ENCODE data around the gene ZNF512. TPM values are rescaled to one million over a fixed set of nuclear protein-coding genes. Genes with fewer than 3 reads are reported as not detected.

ZNF512 gene
- total and polyA plus RNA-seq, 9 of the 15 experiments (the other 6 are each of a cell fraction or from before 2014, with no cell fraction given) = 24.7 to 101 (median 65.9) TPM

DNA sequence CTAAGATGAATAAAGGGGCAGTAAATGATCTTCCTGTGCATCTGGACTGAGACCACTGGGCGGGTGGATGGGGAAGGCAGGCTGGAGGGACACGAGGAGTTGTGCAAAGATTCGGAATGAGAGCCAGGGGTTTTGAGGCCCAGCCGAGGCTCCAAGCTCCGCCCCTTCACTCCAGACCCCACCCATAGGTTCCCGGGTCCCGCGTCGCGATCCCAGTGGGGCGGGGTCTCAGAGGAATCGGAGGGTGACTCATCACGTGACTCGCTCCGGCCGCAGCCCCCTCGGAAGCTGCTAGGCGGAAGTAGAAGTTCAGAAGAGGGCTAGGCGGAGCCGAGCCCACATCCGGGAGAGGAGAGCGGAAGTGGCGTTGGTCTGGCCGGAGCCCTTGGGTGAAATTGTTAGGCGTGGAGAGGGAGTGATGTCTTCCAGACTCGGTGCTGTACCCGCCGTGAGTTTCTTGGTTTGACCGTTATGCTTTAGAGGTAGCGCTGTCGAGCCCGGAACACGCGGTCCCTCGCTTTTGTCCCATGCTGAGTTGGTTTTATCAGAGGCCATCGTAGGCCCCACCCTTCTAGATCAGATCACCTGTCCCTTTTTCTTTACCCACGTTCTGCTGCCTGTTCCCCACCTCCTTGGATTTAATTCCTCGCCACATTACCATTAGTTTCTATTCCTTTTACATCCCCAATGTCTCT is at the start of gene ZNF512 (continued):
- TF ChIP-seq FOXM1 (IDR thresholded peaks at IDR 0.05; ENCODE audit: low read depth) = no peak
- TF ChIP-seq FOXM1 (CRISPR knock-in tag; IDR thresholded peaks at IDR 0.05; ENCODE audit: low read depth) = no peak
- TF ChIP-seq, protein P1, sequence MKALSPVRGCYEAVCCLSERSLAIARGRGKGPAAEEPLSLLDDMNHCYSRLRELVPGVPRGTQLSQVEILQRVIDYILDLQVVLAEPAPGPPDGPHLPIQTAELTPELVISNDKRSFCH (CRISPR knock-in tag; IDR thresholded peaks at IDR 0.05) = no peak
- TF ChIP-seq, protein P1 (tag; IDR thresholded peaks at IDR 0.05) = no peak
- peak; percentile 99 for TF ChIP-seq TAF1 (IDR thresholded peaks at IDR 0.05; ENCODE audit: control insufficient read depth, extremely low read depth, insufficient read depth, low read length, severe bottlenecking)
- peak; percentile 97 for TF ChIP-seq ELF1 (tag; IDR thresholded peaks at IDR 0.05)
- TF ChIP-seq, protein P2, sequence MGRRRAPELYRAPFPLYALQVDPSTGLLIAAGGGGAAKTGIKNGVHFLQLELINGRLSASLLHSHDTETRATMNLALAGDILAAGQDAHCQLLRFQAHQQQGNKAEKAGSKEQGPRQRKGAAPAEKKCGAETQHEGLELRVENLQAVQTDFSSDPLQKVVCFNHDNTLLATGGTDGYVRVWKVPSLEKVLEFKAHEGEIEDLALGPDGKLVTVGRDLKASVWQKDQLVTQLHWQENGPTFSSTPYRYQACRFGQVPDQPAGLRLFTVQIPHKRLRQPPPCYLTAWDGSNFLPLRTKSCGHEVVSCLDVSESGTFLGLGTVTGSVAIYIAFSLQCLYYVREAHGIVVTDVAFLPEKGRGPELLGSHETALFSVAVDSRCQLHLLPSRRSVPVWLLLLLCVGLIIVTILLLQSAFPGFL (CRISPR knock-in tag; IDR thresholded peaks at IDR 0.05) = no peak
- peak; percentile 82 for TF ChIP-seq MYC (IDR thresholded peaks at IDR 0.05; ENCODE audit: low read depth, low read length)
- TF ChIP-seq MYC (CRISPR knock-in tag; IDR thresholded peaks at IDR 0.05; ENCODE audit: borderline replicate concordance, low read depth) = peak; percentile 59; the same call in 1 of the 2 replicates
- no peak for TF ChIP-seq STAT5A (IDR thresholded peaks at IDR 0.05; ENCODE audit: borderline replicate concordance, low read length)
- TF ChIP-seq, protein P3, sequence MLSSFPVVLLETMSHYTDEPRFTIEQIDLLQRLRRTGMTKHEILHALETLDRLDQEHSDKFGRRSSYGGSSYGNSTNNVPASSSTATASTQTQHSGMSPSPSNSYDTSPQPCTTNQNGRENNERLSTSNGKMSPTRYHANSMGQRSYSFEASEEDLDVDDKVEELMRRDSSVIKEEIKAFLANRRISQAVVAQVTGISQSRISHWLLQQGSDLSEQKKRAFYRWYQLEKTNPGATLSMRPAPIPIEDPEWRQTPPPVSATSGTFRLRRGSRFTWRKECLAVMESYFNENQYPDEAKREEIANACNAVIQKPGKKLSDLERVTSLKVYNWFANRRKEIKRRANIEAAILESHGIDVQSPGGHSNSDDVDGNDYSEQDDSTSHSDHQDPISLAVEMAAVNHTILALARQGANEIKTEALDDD (IDR thresholded peaks at IDR 0.05) = peak; percentile 5; the same call in 1 of the 2 replicates
- peak; percentile 91 for TF ChIP-seq PHF8 (IDR thresholded peaks at IDR 0.05; ENCODE audit: borderline replicate concordance, low read length)
- no peak for TF ChIP-seq ZNF316 (IDR thresholded peaks at IDR 0.05)
- TF ChIP-seq, protein P4, sequence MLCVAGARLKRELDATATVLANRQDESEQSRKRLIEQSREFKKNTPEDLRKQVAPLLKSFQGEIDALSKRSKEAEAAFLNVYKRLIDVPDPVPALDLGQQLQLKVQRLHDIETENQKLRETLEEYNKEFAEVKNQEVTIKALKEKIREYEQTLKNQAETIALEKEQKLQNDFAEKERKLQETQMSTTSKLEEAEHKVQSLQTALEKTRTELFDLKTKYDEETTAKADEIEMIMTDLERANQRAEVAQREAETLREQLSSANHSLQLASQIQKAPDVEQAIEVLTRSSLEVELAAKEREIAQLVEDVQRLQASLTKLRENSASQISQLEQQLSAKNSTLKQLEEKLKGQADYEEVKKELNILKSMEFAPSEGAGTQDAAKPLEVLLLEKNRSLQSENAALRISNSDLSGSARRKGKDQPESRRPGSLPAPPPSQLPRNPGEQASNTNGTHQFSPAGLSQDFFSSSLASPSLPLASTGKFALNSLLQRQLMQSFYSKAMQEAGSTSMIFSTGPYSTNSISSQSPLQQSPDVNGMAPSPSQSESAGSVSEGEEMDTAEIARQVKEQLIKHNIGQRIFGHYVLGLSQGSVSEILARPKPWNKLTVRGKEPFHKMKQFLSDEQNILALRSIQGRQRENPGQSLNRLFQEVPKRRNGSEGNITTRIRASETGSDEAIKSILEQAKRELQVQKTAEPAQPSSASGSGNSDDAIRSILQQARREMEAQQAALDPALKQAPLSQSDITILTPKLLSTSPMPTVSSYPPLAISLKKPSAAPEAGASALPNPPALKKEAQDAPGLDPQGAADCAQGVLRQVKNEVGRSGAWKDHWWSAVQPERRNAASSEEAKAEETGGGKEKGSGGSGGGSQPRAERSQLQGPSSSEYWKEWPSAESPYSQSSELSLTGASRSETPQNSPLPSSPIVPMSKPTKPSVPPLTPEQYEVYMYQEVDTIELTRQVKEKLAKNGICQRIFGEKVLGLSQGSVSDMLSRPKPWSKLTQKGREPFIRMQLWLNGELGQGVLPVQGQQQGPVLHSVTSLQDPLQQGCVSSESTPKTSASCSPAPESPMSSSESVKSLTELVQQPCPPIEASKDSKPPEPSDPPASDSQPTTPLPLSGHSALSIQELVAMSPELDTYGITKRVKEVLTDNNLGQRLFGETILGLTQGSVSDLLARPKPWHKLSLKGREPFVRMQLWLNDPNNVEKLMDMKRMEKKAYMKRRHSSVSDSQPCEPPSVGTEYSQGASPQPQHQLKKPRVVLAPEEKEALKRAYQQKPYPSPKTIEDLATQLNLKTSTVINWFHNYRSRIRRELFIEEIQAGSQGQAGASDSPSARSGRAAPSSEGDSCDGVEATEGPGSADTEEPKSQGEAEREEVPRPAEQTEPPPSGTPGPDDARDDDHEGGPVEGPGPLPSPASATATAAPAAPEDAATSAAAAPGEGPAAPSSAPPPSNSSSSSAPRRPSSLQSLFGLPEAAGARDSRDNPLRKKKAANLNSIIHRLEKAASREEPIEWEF (CRISPR knock-in tag; IDR thresholded peaks at IDR 0.05) = no peak
- no peak for TF ChIP-seq TAL1 (IDR thresholded peaks at IDR 0.05)
- no peak for TF ChIP-seq PTTG1 (tag; IDR thresholded peaks at IDR 0.05; ENCODE audit: low read depth)
- TF ChIP-seq SMARCB1 (IDR thresholded peaks at IDR 0.05; ENCODE audit: insufficient read length, low read depth) = no peak
- no peak for TF ChIP-seq ZNF165 (CRISPR knock-in tag; IDR thresholded peaks at IDR 0.05; ENCODE audit: borderline replicate concordance)
- peak; percentile 58; the same call in 1 of the 2 replicates for TF ChIP-seq SAFB (IDR thresholded peaks at IDR 0.05; ENCODE audit: borderline replicate concordance, low read depth, low read length)
- no peak for TF ChIP-seq NFXL1 (CRISPR knock-in tag; IDR thresholded peaks at IDR 0.05)

All from K562 (cell line).